ENCODE measurements around the gene CHRNA9.

DNA sequence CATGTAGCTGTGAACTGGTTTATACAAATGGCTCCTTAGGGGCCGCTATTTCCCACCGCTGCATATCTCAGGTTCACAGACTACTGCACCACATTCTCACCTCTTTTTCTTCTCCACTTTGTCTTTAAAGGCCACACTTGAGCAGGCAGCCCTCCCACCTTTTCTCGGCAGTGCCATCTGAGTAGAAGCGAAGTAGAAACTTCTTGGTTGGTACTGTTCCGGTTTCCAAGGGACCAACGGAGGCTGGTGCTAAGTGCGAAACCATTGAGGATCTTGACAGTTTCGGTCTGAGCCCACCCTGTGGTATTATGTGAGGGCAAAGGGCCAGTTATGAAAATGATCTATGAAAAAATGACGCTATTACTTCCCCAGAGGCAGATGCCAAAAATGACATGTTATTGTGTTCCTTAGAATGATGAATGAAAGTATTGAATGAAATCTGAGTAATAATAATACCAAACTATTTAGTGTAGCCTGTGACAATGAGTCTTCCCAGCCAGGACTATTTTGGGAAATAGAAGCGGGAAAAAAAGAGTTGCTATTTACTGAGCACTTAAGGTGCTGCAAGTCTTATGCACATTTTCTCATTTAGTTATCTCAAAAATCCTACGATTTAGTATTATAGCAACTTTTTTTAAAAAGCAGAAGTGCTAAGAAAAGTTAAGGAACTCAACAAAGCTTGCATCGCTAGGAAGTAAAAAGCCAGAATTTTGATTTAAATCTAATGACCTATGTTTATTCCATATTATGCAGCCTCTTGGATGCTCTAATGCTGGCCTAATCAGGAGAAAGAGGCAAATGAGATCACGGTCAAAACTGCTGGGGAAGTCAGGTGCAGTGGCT is 29.6 kb upstream of the CHRNA9 start:
- TF ChIP-seq, protein P1, sequence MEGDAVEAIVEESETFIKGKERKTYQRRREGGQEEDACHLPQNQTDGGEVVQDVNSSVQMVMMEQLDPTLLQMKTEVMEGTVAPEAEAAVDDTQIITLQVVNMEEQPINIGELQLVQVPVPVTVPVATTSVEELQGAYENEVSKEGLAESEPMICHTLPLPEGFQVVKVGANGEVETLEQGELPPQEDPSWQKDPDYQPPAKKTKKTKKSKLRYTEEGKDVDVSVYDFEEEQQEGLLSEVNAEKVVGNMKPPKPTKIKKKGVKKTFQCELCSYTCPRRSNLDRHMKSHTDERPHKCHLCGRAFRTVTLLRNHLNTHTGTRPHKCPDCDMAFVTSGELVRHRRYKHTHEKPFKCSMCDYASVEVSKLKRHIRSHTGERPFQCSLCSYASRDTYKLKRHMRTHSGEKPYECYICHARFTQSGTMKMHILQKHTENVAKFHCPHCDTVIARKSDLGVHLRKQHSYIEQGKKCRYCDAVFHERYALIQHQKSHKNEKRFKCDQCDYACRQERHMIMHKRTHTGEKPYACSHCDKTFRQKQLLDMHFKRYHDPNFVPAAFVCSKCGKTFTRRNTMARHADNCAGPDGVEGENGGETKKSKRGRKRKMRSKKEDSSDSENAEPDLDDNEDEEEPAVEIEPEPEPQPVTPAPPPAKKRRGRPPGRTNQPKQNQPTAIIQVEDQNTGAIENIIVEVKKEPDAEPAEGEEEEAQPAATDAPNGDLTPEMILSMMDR (IDR thresholded peaks at IDR 0.05), result no peak
- TF ChIP-seq ZFX (IDR thresholded peaks at IDR 0.05; ENCODE audit: borderline replicate concordance), result no peak

Data from 22Rv1 (cell line).